HepG2 (cell line): ENCODE data around the gene ADAT3. TPM values are rescaled to one million over a fixed set of nuclear protein-coding genes. Genes with fewer than 3 reads are reported as not detected.

Source experiments
- ATAC-seq: fragments of 200-7000 bp; cut with Tn5 transposase; 3 replicates; pipeline ENCODE4 v1.9.1; 2020; ENCODE audit warnings: mild to moderate bottlenecking, moderate library complexity
- BruUV-seq: library from RNA; stranded (reverse); fragments of 400-500 nt; replicated peaks from 2 replicates; lab custom pipeline; 2021; lab: Mats Ljungman, UMichigan
- CTCF ChIA-PET: fragments of 300-600 bp; formaldehyde crosslinking; extraction: SDS; loops from one replicate; lab custom pipeline; 2021; ENCODE audit warnings: low total read pairs, inconsistent platforms, low intra/inter-chr PET ratio; lab: Yijun Ruan, JAX
- POLR2A ChIA-PET: fragments of 350-600 bp; sonication (Branson Sonifier 250); formaldehyde crosslinking; loops from one replicate; lab custom pipeline; 2020; ENCODE audit warnings: antibody characterized with exemption, inconsistent platforms; lab: Yijun Ruan, JAX
- DNase-seq: peaks from one replicate; pipeline ENCODE4 v3.0.0-alpha.2; 2015; ENCODE audit warnings: low spot score
- FAIRE-seq: peaks from 3 replicates; lab custom pipeline; 2011; peaks lifted over from hg19 to GRCh38; lab: Jason Lieb, UNC
- H2AFZ ChIP-seq: one replicate; pipeline ENCODE4 v1.6.1; 2011; ENCODE audit warnings: low read length, inconsistent platforms
- H3K27ac ChIP-seq: fragments of 300-600 bp; 3 replicates; pipeline ENCODE4 v1.8.0; 2011; ENCODE audit warnings: mixed run types, mild to moderate bottlenecking, mixed read lengths, low read length, inconsistent platforms; ENCODE audit not compliant: insufficient read depth; ENCODE audit errors: extremely low read length
- H3K27me3 ChIP-seq, 2 experiments: fragments of 200-600 bp in 1 of 2; 2 replicates in 1 of 2; 3 replicates in 1 of 2; pipeline versions ENCODE4 v1.6.0 to v1.8.0; 2011; ENCODE audit warnings: low read length in 2 of 2, mild to moderate bottlenecking in 2 of 2, moderate library complexity in 2 of 2, inconsistent platforms in 1 of 2; ENCODE audit not compliant: insufficient read depth in 2 of 2, control insufficient read depth in 1 of 2
- H3K36me3 ChIP-seq, 2 experiments: fragments of 200-600 bp in 1 of 2; replicated peaks in 1 of 2; 2 replicates in 1 of 2; 3 replicates in 1 of 2; pipeline versions ENCODE4 v1.5.1 to v1.8.0; 2011; ENCODE audit warnings: low read length in 2 of 2, inconsistent platforms in 1 of 2; ENCODE audit not compliant: insufficient read depth in 2 of 2, control insufficient read depth in 1 of 2
- H3K4me1 ChIP-seq: 2 replicates; pipeline ENCODE4 v1.5.1; 2012; ENCODE audit warnings: low read length, inconsistent platforms; ENCODE audit not compliant: insufficient read depth
- H3K4me2 ChIP-seq: 2 replicates; pipeline ENCODE4 v1.6.0; 2011; ENCODE audit warnings: low read depth, low read length, inconsistent platforms
- H3K4me3 ChIP-seq, 3 experiments: fragments of 200-600 bp in 1 of 3; sonication (generic), shearing (Covaris generic) in 1 of 3; replicated peaks in 1 of 3; 2 replicates each; pipeline ENCODE4 v1.5.1; 2011 to 2016; ENCODE audit warnings: low read length in 3 of 3, inconsistent platforms in 2 of 3, low read depth in 2 of 3, mild to moderate bottlenecking in 2 of 3, control low read depth in 1 of 3, mixed read lengths in 1 of 3; ENCODE audit not compliant: insufficient read depth in 1 of 3
- H3K79me2 ChIP-seq: one replicate; pipeline ENCODE4 v1.6.1; 2011; ENCODE audit warnings: low read length, inconsistent platforms; ENCODE audit not compliant: insufficient read depth
- H3K9ac ChIP-seq: 2 replicates; pipeline ENCODE4 v1.6.0; 2011; ENCODE audit warnings: mild to moderate bottlenecking, low read depth, low read length, inconsistent platforms; ENCODE audit not compliant: insufficient read depth
- H3K9me3 ChIP-seq: 2 replicates; pipeline ENCODE4 v1.5.1; 2012; ENCODE audit warnings: mild to moderate bottlenecking, low read length
- H4K20me1 ChIP-seq: 2 replicates; pipeline ENCODE4 v1.6.0; 2011; ENCODE audit warnings: inconsistent platforms, mild to moderate bottlenecking, low read length, moderate library complexity; ENCODE audit not compliant: insufficient read depth
- RBM39 ChIP-seq: fragments of 200-400 bp; formaldehyde crosslinking; IDR thresholded peaks from one replicate; pipeline ENCODE4 v1.6.1; 2018; ENCODE audit warnings: antibody characterized with exemption, mild to moderate bottlenecking, low read depth, low read length; ENCODE audit not compliant: poor library complexity, severe bottlenecking
- RERE ChIP-seq: IDR thresholded peaks from 2 replicates; pipeline ENCODE4 v1.6.1; 2016; ENCODE audit warnings: low read depth, missing genetic modification reagents, missing compliant biosample characterization
- U2AF2 ChIP-seq: fragments of 200-400 bp; formaldehyde crosslinking; IDR thresholded peaks from 2 replicates; pipeline ENCODE4 v1.6.1; 2017; ENCODE audit warnings: low read depth, mild to moderate bottlenecking, low read length
- ZBTB14 ChIP-seq: sonication (generic); formaldehyde crosslinking; IDR thresholded peaks from 2 replicates; pipeline ENCODE4 v1.4.0; 2020; ENCODE audit warnings: missing genetic modification reagents
- WGBS: methylation state at CpG from one replicate; pipeline ENCODE4 v1.1.6; 2017; ENCODE audit warnings: low lambda C conversion rate; 5-methylcytosine and 5-hydroxymethylcytosine counted together
- in situ Hi-C: cut with HindIII; loops from 2 replicates; pipeline ENCODE4 v1.10.0; 2017; ENCODE audit warnings: low pct_unique_long_range_greater_than_20kb; ENCODE audit not compliant: extremely low pct_ligation_motif_present
- intact Hi-C: fragments of 100-400 bp; cut with micrococcal nuclease; formaldehyde crosslinking; loops from one replicate; pipeline ENCODE4 v1.10.0; 2022; ENCODE audit not compliant: unreplicated experiment
- polyA plus RNA-seq, 8 experiments: library from polyadenylated mRNA; depleted of rRNA in 3 of 8; stranded (reverse) in 7 of 8; unstranded in 1 of 8; fragments of >200 nt; fragmentation: Illumina TruSeq in 4 of 8; extraction: Trizol in 4 of 8; gene quantifications; 2 replicates each; pipeline versions ENCODE4 v1.2.1 to v1.2.3, GENCODE V29; 2011 to 2016; ENCODE audit warnings: low read depth in 4 of 8, missing spikeins in 1 of 8, mixed read lengths in 1 of 8; ENCODE audit not compliant: insufficient read depth in 1 of 8
- total RNA-seq, 5 experiments: library from RNA; depleted of rRNA; stranded (reverse); fragments of >200 nt; fragmentation: Illumina TruSeq; extraction: Trizol; gene quantifications; 2 replicates each; pipeline ENCODE4 v1.2.3, GENCODE V29; 2016; ENCODE audit warnings: low read depth in 1 of 5

ADAT3 gene
- total and polyA plus RNA-seq, 2 of the 13 experiments (the other 11 are each of a cell fraction or from before 2014, with no cell fraction given), result 0.95 to 3.5 TPM

GRCh38 chr19:1860821-1861598 is 44.2 kb upstream of the ADAT3 start:
- peak overlapping the region; percentile 81 for H3K4me2 ChIP-seq
- H3K4me1 ChIP-seq, result peaks cover 54% of the 10 kb centered on the region
- ChIA-PET CTCF (no interaction called here), POLR2A (no interaction called here)
- TF ChIP-seq ZBTB14 (CRISPR knock-in tag), result 0 out of 2 replicates have a peak, but pooled peaks have one; percentile 18
- TF ChIP-seq RBM39, result peak; percentile 9
- TF ChIP-seq RERE (CRISPR knock-in tag), result no peak
- 0 out of 2 replicates have a peak, but pooled peaks have one; percentile 0 for TF ChIP-seq U2AF2
- H3K27me3 ChIP-seq, result no peaks in the 10 kb centered on the region; a peak in 1 of 5 replicates
- peak overlapping the region; percentile 80 for H3K27ac ChIP-seq
- peak overlapping the region; percentile 89 to 95 (median 91) for H3K4me3 ChIP-seq
- peaks cover 56% of the 10 kb centered on the region for H3K79me2 ChIP-seq
- peak overlapping the region; percentile 84 for H3K9ac ChIP-seq
- no peaks in the 10 kb centered on the region for H3K9me3 ChIP-seq
- 2% methylated on average over 21 of the region's 28 CpGs for WGBS
- H3K36me3 ChIP-seq, result no peaks in the 10 kb centered on the region
- H4K20me1 ChIP-seq, result peaks cover 43% of the 10 kb centered on the region
- no peak for DNase-seq
- in situ Hi-C loops, result no loop called here
- FAIRE-seq, result no peak
- intact Hi-C loops, result no loop called here
- no peak overlapping the region for H2AFZ ChIP-seq
- no peak for ATAC-seq
- BruUV-seq, result no TSS peak
